NT2/D1 (cell line): ENCODE results near the gene CADM4.

Experiments used
- YY1 ChIP-seq: IDR thresholded peaks from 2 replicates; pipeline ENCODE4 v1.6.1; 2011; ENCODE audit not compliant: insufficient read length, insufficient read depth
- ZNF274 ChIP-seq: IDR thresholded peaks from 2 replicates; pipeline ENCODE4 v1.6.1; 2011; ENCODE audit warnings: mild to moderate bottlenecking, low read depth, low read length

- TF ChIP-seq ZNF274: no peak
- TF ChIP-seq YY1: no peak
These were observed 593 bp downstream of the CADM4 start for GRCh38 chr19:43638995-43639518.
